Endothelial cell of umbilical vein (primary cell): ENCODE results near the gene BIK. TPM values are rescaled to one million over a fixed set of nuclear protein-coding genes. Genes with fewer than 3 reads are reported as not detected.

Experiments used
- BruUV-seq: library from RNA; stranded (reverse); fragments of 400-500 nt; replicated peaks from 2 replicates; lab custom pipeline; 2021; lab: Mats Ljungman, UMichigan
- CTCF ChIA-PET: fragments of 300-600, 350-600 bp; sonication (Branson Sonifier 250); formaldehyde crosslinking; loops from one replicate; lab custom pipeline; 2021; ENCODE audit warnings: antibody characterized with exemption, inconsistent platforms; lab: Charles Lee
- POLR2A ChIA-PET: fragments of 300-600, 350-600 bp; sonication (Branson Sonifier 250); formaldehyde crosslinking; loops from one replicate; lab custom pipeline; 2021; ENCODE audit warnings: antibody characterized with exemption, inconsistent platforms; lab: Charles Lee
- DNase-seq: peaks from one replicate; pipeline ENCODE4 v3.0.0-alpha.2; 2011; ENCODE audit warnings: low read depth, low spot score
- FAIRE-seq: peaks from 2 replicates; lab custom pipeline; 2011; peaks lifted over from hg19 to GRCh38; lab: Jason Lieb, UNC
- H2AFZ ChIP-seq: 2 replicates; pipeline ENCODE4 v1.6.0; 2012; ENCODE audit warnings: low read depth, low read length, control low read depth, inconsistent platforms
- H3K27ac ChIP-seq: 2 replicates; pipeline ENCODE4 v1.5.1; 2011; ENCODE audit warnings: low read depth, mild to moderate bottlenecking, control low read depth, low read length, moderate library complexity; ENCODE audit not compliant: insufficient read depth
- H3K27me3 ChIP-seq, 2 experiments: 2 replicates each; pipeline versions ENCODE4 v1.6.0 to v1.6.1; 2011; ENCODE audit warnings: low read length in 2 of 2, mixed read lengths in 1 of 2; ENCODE audit not compliant: control insufficient read depth in 2 of 2, insufficient read depth in 2 of 2
- H3K36me3 ChIP-seq, 2 experiments: 2 replicates in 1 of 2; 3 replicates in 1 of 2; pipeline ENCODE4 v1.5.1; 2011; ENCODE audit warnings: low read length in 2 of 2, mild to moderate bottlenecking in 1 of 2, moderate library complexity in 1 of 2; ENCODE audit not compliant: control insufficient read depth in 2 of 2, insufficient read depth in 2 of 2; ENCODE audit errors: extremely low read depth in 1 of 2
- H3K4me1 ChIP-seq: 3 replicates; pipeline ENCODE4 v1.5.1; 2011; ENCODE audit warnings: mild to moderate bottlenecking, low read length; ENCODE audit not compliant: control insufficient read depth, insufficient read depth; ENCODE audit errors: extremely low read depth
- H3K4me2 ChIP-seq: 2 replicates; pipeline ENCODE4 v1.6.1; 2011; ENCODE audit warnings: low read length, control low read depth, mixed read lengths; ENCODE audit not compliant: insufficient read depth
- H3K4me3 ChIP-seq, 3 experiments: fragments of 200-600 bp in 1 of 3; sonication (generic), shearing (Covaris generic) in 1 of 3; replicated peaks in 1 of 3; 2 replicates each; pipeline ENCODE4 v1.5.1; 2011 to 2016; ENCODE audit warnings: control low read depth in 3 of 3, low read length in 3 of 3, mild to moderate bottlenecking in 2 of 3, inconsistent platforms in 1 of 3, low read depth in 1 of 3, moderate library complexity in 1 of 3; ENCODE audit not compliant: insufficient read depth in 1 of 3
- H3K79me2 ChIP-seq: 2 replicates; pipeline ENCODE4 v1.6.0; 2012; ENCODE audit warnings: low read length, inconsistent platforms; ENCODE audit not compliant: control insufficient read depth, insufficient read depth
- H3K9ac ChIP-seq: replicated peaks from 2 replicates; pipeline ENCODE3; 2011; ENCODE audit warnings: low read length, control low read depth; ENCODE audit not compliant: insufficient read depth; ENCODE audit errors: extremely low read depth
- H3K9me1 ChIP-seq: replicated peaks from 3 replicates; pipeline ENCODE4 v1.6.0; 2011; ENCODE audit warnings: mild to moderate bottlenecking, low read length; ENCODE audit not compliant: control insufficient read depth, insufficient read depth; ENCODE audit errors: extremely low read depth
- H3K9me3 ChIP-seq: replicated peaks from 2 replicates; pipeline ENCODE4 v1.5.1; 2012; ENCODE audit warnings: low read length, inconsistent platforms; ENCODE audit not compliant: control insufficient read depth, insufficient read depth
- H4K20me1 ChIP-seq: replicated peaks from 2 replicates; pipeline ENCODE3; 2011; ENCODE audit warnings: mild to moderate bottlenecking, low read length; ENCODE audit not compliant: control insufficient read depth, insufficient read depth; ENCODE audit errors: extremely low read depth
- EZH2 ChIP-seq: IDR thresholded peaks from 2 replicates; pipeline ENCODE4 v1.6.1; 2012; ENCODE audit warnings: borderline replicate concordance, low read depth, mild to moderate bottlenecking, moderate library complexity, low read length, inconsistent platforms; ENCODE audit not compliant: severe bottlenecking
- FOS ChIP-seq: IDR thresholded peaks from 2 replicates; pipeline ENCODE4 v1.6.1; 2011; ENCODE audit warnings: mild to moderate bottlenecking, low read length, moderate library complexity, borderline replicate concordance; ENCODE audit not compliant: insufficient read depth
- GATA2 ChIP-seq: IDR thresholded peaks from 2 replicates; pipeline ENCODE4 v1.7.0; 2011; ENCODE audit warnings: low read depth, mild to moderate bottlenecking, moderate library complexity, mixed read lengths, low read length; ENCODE audit not compliant: insufficient read length, insufficient read depth
- JUN ChIP-seq: IDR thresholded peaks from 2 replicates; pipeline ENCODE4 v1.6.1; 2011; ENCODE audit warnings: borderline replicate concordance, low read depth; ENCODE audit not compliant: insufficient read length, insufficient read depth
- MYC ChIP-seq: IDR thresholded peaks from one replicate; pipeline ENCODE4 v1.6.1; 2011; ENCODE audit warnings: mild to moderate bottlenecking, low read depth, low read length
- POLR2A ChIP-seq: IDR thresholded peaks from 2 replicates; pipeline ENCODE4 v1.6.1; 2012; ENCODE audit warnings: low read depth, mild to moderate bottlenecking, control low read depth, low read length
- POLR2AphosphoS5 ChIP-seq: IDR thresholded peaks from 2 replicates; pipeline ENCODE4 v1.6.1; 2012; ENCODE audit warnings: low read depth, mild to moderate bottlenecking, control low read depth, low read length, moderate library complexity; ENCODE audit not compliant: insufficient read depth
- dilution Hi-C: fragments of 300-500 bp; cut with MboI; formaldehyde crosslinking; loops from one replicate; pipeline ENCODE4 v1.15.0; 2019; ENCODE audit warnings: low sequenced_read_pairs; ENCODE audit not compliant: extremely low pct_ligation_motif_present
- intact Hi-C: fragments of 100-400 bp; cut with micrococcal nuclease; formaldehyde crosslinking; loops from one replicate; pipeline ENCODE4 v1.10.0; 2022
- polyA plus RNA-seq, 4 experiments: library from polyadenylated mRNA; depleted of rRNA in 3 of 4; stranded (reverse) in 3 of 4; unstranded in 1 of 4; fragments of >200 nt; gene quantifications; 2 replicates each; pipeline versions ENCODE4 v1.2.1 to v1.2.3, GENCODE V29; 2011 to 2012; ENCODE audit warnings: missing spikeins in 1 of 4
- total RNA-seq: library from RNA; stranded (reverse); gene quantifications from 2 replicates; pipeline ENCODE4 v1.2.3, GENCODE V29; 2021
- TF ChIP-seq, protein P1 (sequence below): IDR thresholded peaks from 2 replicates; pipeline ENCODE4 v1.6.1; 2011; ENCODE audit not compliant: insufficient read depth, insufficient read length
- TF ChIP-seq, protein P2 (sequence below), 2 donors: IDR thresholded peaks; 1 replicate in 1 of 2; 2 replicates in 1 of 2; pipeline ENCODE4 v1.5.1; 2011; ENCODE audit warnings: low read length in 2 of 2, mild to moderate bottlenecking in 2 of 2, moderate library complexity in 2 of 2, control low read depth in 1 of 2, inconsistent platforms in 1 of 2, low read depth in 1 of 2; ENCODE audit not compliant: insufficient read depth in 1 of 2; ENCODE audit errors: extremely low read depth in 1 of 2

BIK gene
- total and polyA plus RNA-seq, 2 donors (not counting 3 experiments of a cell fraction or from before 2014, with no cell fraction given) = 0.49 to 0.95 TPM

DNA sequence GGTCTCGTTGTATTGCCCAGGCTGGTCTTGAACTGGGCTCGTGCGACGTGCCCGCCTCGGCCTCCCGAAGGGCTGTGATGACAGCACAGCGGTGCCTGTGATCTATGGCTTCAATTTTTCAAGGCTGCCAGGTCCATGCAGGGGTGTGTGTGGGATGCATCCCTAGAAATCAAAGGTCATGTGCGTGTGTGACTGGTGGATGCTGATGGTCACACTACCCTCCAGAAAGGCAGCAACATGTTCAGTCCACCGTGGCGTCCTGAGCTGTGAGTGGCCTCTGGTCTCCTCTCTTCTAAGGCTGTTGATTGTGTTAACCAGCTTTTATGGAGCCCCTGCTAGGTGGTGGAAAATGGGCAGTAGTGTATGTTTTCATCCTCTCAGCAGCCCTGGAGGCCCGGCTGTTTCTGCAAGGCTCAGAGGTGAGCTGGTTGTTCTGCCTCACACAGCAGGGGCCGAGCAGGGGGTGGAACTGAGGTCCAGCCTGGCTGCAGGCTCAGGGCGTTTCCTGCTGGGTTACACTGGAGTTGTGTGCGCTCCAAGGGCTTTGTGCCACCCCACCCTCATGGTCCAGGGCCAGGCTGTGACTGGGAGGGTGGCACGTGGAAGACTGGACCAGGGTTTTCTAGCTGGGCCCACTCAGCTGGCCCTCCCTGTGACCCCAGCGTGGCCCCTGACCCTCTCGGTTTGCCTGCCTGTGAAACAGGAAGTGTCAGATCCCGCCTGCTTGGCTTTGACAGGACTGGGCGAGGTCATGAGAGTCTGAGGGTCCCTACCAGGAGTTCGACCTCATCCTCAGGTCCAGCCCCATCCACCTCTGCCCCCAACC lies 7.7 kb downstream of the BIK start:
- no peaks in the 10 kb centered on the region for H3K9me3 ChIP-seq
- no peaks in the 10 kb centered on the region for H3K36me3 ChIP-seq
- no peaks in the 10 kb centered on the region for H3K9me1 ChIP-seq
- no peaks in the 10 kb centered on the region for H3K79me2 ChIP-seq
- FAIRE-seq (no peak), DNase-seq (no peak)
- no peak overlapping the region for H2AFZ ChIP-seq
- no peak overlapping the region for H3K4me2 ChIP-seq
- no peak overlapping the region for H3K27ac ChIP-seq
- CTCF ChIA-PET = interaction anchor here (1.3 kb wide), 1 partner anchor 20 kb away, joined by 3 read pairs; no protein-coding TSS in a partner anchor
- H3K9ac ChIP-seq = no peak overlapping the region
- POLR2A ChIA-PET = no interaction called here
- no peak overlapping the region for H3K4me3 ChIP-seq
- no peaks in the 10 kb centered on the region for H4K20me1 ChIP-seq
- no peaks in the 10 kb centered on the region for H3K4me1 ChIP-seq
- no peak for TF ChIP-seq EZH2
- no peak for TF ChIP-seq FOS
- no peak for TF ChIP-seq JUN
- TF ChIP-seq GATA2 = no peak
- TF ChIP-seq POLR2AphosphoS5 = no peak
- TF ChIP-seq POLR2A = no peak
- TF ChIP-seq MYC = no peak
- TF ChIP-seq, protein P1, sequence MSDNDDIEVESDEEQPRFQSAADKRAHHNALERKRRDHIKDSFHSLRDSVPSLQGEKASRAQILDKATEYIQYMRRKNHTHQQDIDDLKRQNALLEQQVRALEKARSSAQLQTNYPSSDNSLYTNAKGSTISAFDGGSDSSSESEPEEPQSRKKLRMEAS = no peak
- TF ChIP-seq, protein P2, sequence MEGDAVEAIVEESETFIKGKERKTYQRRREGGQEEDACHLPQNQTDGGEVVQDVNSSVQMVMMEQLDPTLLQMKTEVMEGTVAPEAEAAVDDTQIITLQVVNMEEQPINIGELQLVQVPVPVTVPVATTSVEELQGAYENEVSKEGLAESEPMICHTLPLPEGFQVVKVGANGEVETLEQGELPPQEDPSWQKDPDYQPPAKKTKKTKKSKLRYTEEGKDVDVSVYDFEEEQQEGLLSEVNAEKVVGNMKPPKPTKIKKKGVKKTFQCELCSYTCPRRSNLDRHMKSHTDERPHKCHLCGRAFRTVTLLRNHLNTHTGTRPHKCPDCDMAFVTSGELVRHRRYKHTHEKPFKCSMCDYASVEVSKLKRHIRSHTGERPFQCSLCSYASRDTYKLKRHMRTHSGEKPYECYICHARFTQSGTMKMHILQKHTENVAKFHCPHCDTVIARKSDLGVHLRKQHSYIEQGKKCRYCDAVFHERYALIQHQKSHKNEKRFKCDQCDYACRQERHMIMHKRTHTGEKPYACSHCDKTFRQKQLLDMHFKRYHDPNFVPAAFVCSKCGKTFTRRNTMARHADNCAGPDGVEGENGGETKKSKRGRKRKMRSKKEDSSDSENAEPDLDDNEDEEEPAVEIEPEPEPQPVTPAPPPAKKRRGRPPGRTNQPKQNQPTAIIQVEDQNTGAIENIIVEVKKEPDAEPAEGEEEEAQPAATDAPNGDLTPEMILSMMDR (IDR thresholded peaks at IDR 0.05; ENCODE audit: extremely low read depth in 1 of 2, insufficient read depth in 1 of 2, low read depth in 1 of 2, low read length in 2 of 2) = no peak
- intact Hi-C loops (no loop called here), dilution Hi-C loops (no loop called here)
- no TSS peak for BruUV-seq
- peaks cover 0 to 5% of the 10 kb centered on the region in 2 experiments for H3K27me3 ChIP-seq
